Karpas-422 (cell line): Measurements from ENCODE around the gene USP13. TPM values are rescaled to one million over a fixed set of nuclear protein-coding genes. Genes with fewer than 3 reads are reported as not detected.
A peak's percentile ranks its signal among the peaks of the same experiment; 100 is the strongest.

ENCODE experiments used
- DNase-seq: peaks from one replicate; pipeline ENCODE4 v3.0.0-alpha.2; 2015
- H2AFZ ChIP-seq: fragments of 200-600 bp; sonication (generic); 2 replicates; pipeline ENCODE4 v1.6.1; 2014; ENCODE audit warnings: antibody characterized with exemption, low read length, mixed read lengths
- H3K27ac ChIP-seq: fragments of 200-600 bp; sonication (generic); 2 replicates; pipeline ENCODE4 v1.5.1; 2014; ENCODE audit warnings: mild to moderate bottlenecking, low read length, moderate library complexity
- H3K27me3 ChIP-seq: fragments of 200-600 bp; sonication (generic); 2 replicates; pipeline ENCODE4 v1.6.1; 2014; ENCODE audit warnings: low read length, mixed read lengths
- H3K36me3 ChIP-seq: fragments of 200-600 bp; sonication (generic); 2 replicates; pipeline ENCODE4 v1.6.1; 2014; ENCODE audit warnings: low read length, mixed read lengths; ENCODE audit not compliant: insufficient read depth
- H3K4me1 ChIP-seq: fragments of 200-600 bp; sonication (generic); 2 replicates; pipeline ENCODE4 v1.6.1; 2014; ENCODE audit warnings: mild to moderate bottlenecking, low read length, mixed read lengths
- H3K4me2 ChIP-seq: fragments of 200-600 bp; sonication (generic); 2 replicates; pipeline ENCODE4 v1.6.1; 2014; ENCODE audit warnings: low read length, low read depth, mild to moderate bottlenecking; ENCODE audit not compliant: poor library complexity, severe bottlenecking
- H3K4me3 ChIP-seq: fragments of 200-600 bp; sonication (generic); 2 replicates; pipeline ENCODE4 v1.5.1; 2014; ENCODE audit warnings: mild to moderate bottlenecking, antibody characterized with exemption, low read length, mixed read lengths
- H3K79me2 ChIP-seq: fragments of 200-600 bp; sonication (generic); 2 replicates; pipeline ENCODE4 v1.6.1; 2014; ENCODE audit warnings: mild to moderate bottlenecking, low read length, mixed read lengths
- H3K9ac ChIP-seq: fragments of 200-600 bp; sonication (generic); 2 replicates; pipeline ENCODE4 v1.6.0; 2014; ENCODE audit warnings: low read length
- H3K9me2 ChIP-seq: fragments of 200-600 bp; sonication (generic), shearing (Covaris generic); replicated peaks from 2 replicates; pipeline ENCODE4 v1.6.0; 2014; ENCODE audit warnings: mild to moderate bottlenecking, low read length, moderate library complexity; ENCODE audit not compliant: insufficient read depth
- H3K9me3 ChIP-seq: fragments of 300-700, 200-600 bp; sonication (generic); 2 replicates; pipeline ENCODE4 v1.6.1; 2014; ENCODE audit warnings: low read length, mixed read lengths
- H4K20me1 ChIP-seq: fragments of 200-600 bp; sonication (generic); 2 replicates; pipeline ENCODE4 v1.6.1; 2014; ENCODE audit warnings: mild to moderate bottlenecking, antibody characterized with exemption, low read length, low read depth; ENCODE audit not compliant: insufficient read depth
- total RNA-seq: library from RNA; depleted of rRNA; stranded (reverse); fragments of >200 nt; shearing (Covaris generic); gene quantifications from 2 replicates; pipeline ENCODE4 v1.2.3, GENCODE V29; 2014; ENCODE audit warnings: low replicate concordance

Gene USP13
- total RNA-seq, 1 experiment from 2014 or later: 22.1 TPM

DNA sequence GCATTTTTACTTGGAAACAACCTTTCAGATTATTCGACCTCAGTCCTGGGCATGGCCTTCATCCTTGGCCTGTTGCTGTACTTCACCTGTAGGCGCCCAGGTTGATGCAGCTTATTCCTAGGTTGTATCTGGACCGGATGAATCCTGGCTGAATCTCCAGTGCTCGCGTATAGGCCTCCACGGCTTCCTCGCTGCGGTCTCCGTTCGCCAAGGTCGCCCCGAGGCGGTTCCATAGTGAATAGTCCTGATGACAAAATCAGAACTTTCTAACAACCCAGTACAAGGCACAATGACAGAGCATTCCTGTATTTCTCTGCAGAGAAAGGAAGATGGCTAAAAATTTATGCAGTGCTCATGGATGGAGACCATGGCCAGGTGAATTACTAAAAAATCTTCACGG lies 154.7 kb downstream of the USP13 start:
- Histone ChIP-seq H3K4me3 (no peak overlapping the region), H2AFZ (no peak overlapping the region), H3K27ac (no peak overlapping the region), H3K9me2 (no peaks in the 10 kb centered on the region), H3K9me3 (no peaks in the 10 kb centered on the region), H3K4me1 (peaks cover 24% of the 10 kb centered on the region), H3K79me2 (no peaks in the 10 kb centered on the region), H3K27me3 (no peaks in the 10 kb centered on the region), H3K9ac (no peak overlapping the region), H4K20me1 (no peaks in the 10 kb centered on the region), H3K36me3 (no peaks in the 10 kb centered on the region), H3K4me2 (no peak overlapping the region)
- no peak for DNase-seq

DNA sequence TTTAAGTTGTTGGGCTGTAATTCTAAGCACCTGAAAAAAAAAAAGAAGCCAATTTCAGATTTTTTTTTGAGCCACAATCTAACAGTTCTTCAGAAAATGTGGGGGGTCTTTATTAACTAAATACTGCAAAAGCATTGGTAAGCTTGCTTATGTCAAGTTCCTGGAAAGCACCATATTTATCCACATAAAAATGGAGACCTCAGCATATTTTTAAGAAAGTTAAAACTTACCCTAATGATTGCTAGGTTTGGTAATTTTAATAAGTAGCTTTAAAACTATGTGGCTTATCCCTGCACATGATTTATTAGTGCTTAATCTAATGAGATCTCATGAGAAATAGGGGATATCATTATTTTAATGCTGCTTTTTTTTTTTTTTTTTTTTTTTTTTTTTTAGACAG lies 156.8 kb downstream of the USP13 start:
- H3K4me3 ChIP-seq: no peak overlapping the region
- H3K27me3 ChIP-seq: no peaks in the 10 kb centered on the region
- H3K4me1 ChIP-seq: peaks cover 11% of the 10 kb centered on the region
- H3K27ac ChIP-seq: no peak overlapping the region
- H3K36me3 ChIP-seq: no peaks in the 10 kb centered on the region
- H3K9me2 ChIP-seq: no peaks in the 10 kb centered on the region
- no peaks in the 10 kb centered on the region for H3K79me2 ChIP-seq
- no peak overlapping the region for H3K9ac ChIP-seq
- H2AFZ ChIP-seq: no peak overlapping the region
- H3K9me3 ChIP-seq: no peaks in the 10 kb centered on the region
- no peaks in the 10 kb centered on the region for H4K20me1 ChIP-seq
- no peak overlapping the region for H3K4me2 ChIP-seq
- no peak for DNase-seq

DNA sequence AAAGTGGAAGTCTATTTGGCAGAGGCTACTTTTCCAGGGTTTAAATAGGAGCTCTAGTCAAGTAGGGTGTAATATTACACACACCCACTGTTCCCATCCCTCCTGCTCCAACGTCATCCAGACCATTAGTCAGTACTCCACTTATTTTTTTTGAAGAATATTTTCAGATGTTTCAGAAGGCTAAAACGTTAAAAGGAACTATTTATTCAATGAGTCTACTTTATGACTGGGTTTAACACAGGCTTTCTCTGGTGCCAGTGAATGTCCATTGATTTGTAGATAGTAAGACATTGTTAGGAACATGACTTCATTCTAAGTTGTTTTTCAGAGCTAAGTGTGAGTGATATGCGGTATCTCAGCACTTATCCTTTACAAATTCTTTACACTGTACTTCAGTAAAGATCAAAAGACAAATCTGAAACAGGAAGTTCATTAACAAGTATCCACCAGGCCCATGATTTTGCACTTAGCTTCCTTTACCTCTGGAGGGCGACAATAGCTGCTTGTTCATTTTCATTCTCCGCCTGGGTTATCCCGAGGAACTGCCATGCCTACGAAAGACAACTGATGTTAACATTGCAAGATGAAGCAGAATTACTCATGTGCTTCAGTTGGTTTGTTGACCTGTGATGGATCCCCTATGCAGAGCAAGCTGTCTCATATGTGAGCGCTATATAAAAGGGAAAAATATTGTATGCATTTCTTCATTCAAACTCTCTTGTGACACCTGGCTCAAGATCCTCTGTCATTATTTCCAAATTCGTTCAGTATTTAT lies 158.7 kb downstream of the USP13 start:
- peak overlapping the region; percentile 17 for H3K4me2 ChIP-seq

DNA sequence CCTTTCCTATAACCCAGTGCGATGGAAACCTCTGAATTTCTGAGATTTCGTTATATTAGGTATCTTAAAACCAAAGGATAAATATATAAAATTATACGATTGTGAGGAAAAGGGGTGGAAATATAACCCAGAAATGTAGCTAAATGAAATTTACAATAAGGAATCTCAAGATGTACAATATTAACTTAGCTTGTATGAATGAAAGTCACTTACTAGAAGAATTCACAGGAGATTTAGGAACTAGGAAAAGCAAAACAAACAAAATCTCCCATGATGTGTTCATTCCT lies 159.2 kb downstream of the USP13 start:
- no peaks in the 10 kb centered on the region for H3K9me3 ChIP-seq
- H3K27me3 ChIP-seq: no peaks in the 10 kb centered on the region
- H3K9ac ChIP-seq: no peak overlapping the region
- H3K27ac ChIP-seq: no peak overlapping the region
- peak overlapping the region; percentile 17 for H3K4me2 ChIP-seq
- H3K79me2 ChIP-seq: no peaks in the 10 kb centered on the region
- no peak overlapping the region for H2AFZ ChIP-seq
- no peaks in the 10 kb centered on the region for H3K9me2 ChIP-seq
- peaks cover 11% of the 10 kb centered on the region for H3K4me1 ChIP-seq
- no peaks in the 10 kb centered on the region for H3K36me3 ChIP-seq
- DNase-seq: no peak
- no peak overlapping the region for H3K4me3 ChIP-seq
- no peaks in the 10 kb centered on the region for H4K20me1 ChIP-seq

More for the DNA sequence above, 158.7 kb downstream of the USP13 start:
- peak overlapping the region; percentile 44; the same call in 1 of the 2 replicates for H3K9ac ChIP-seq
- no peaks in the 10 kb centered on the region for H3K79me2 ChIP-seq
- peak; percentile 89 for DNase-seq
- no peak overlapping the region for H3K27ac ChIP-seq
- no peaks in the 10 kb centered on the region for H3K9me2 ChIP-seq
- peaks cover 11% of the 10 kb centered on the region for H3K4me1 ChIP-seq
- H2AFZ ChIP-seq: peak overlapping the region; percentile 95
- H3K27me3 ChIP-seq: no peaks in the 10 kb centered on the region
- H4K20me1 ChIP-seq: no peaks in the 10 kb centered on the region
- H3K4me3 ChIP-seq: no peak overlapping the region
- no peaks in the 10 kb centered on the region for H3K9me3 ChIP-seq
- H3K36me3 ChIP-seq: no peaks in the 10 kb centered on the region

DNA sequence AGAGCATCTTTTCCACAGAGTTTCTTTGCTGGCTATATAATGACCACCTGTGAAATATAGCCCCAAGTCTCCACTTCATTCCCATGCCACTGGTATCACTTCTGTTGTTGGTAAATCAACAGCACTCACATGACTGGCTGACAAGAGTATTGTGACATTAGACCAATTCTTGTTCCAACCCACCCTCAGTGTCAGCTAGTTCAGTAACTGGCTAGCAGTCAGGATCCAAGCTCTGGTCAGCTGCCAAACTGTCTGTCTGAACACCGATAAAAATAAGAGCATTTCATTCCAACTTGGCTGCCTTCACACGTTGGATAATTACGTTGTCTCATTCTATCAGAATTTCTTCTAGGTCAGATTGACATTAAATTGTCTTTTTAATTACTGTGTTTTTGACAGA lies 166.5 kb downstream of the USP13 start:
- no peaks in the 10 kb centered on the region for H3K4me1 ChIP-seq
- no peak for DNase-seq
- H3K27me3 ChIP-seq: no peaks in the 10 kb centered on the region

DNA sequence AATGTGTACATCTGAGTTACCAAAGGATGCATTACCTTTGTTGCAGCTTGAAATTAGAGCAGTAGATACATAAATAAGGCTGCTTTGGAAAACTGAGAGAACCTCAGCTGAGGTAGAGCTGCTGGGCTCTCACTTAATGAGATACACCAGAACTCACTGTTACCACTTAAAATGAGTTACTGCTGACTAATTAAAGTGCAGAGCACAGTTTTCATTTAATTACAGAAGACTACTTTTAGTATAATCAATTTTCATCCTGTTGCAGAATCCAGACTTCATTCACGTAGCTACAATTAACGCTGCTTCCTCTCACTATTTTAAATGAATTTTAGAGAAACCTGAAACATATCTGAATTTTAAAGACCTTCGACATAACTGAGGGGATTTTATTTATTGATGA lies 169.5 kb downstream of the USP13 start:
- H3K36me3 ChIP-seq: no peaks in the 10 kb centered on the region
- H3K4me3 ChIP-seq: no peak overlapping the region
- no peak for DNase-seq
- no peaks in the 10 kb centered on the region for H4K20me1 ChIP-seq
- no peaks in the 10 kb centered on the region for H3K4me1 ChIP-seq
- H3K9ac ChIP-seq: no peak overlapping the region
- no peaks in the 10 kb centered on the region for H3K9me2 ChIP-seq
- no peak overlapping the region for H3K4me2 ChIP-seq
- no peaks in the 10 kb centered on the region for H3K9me3 ChIP-seq
- no peak overlapping the region for H2AFZ ChIP-seq
- no peaks in the 10 kb centered on the region for H3K79me2 ChIP-seq
- H3K27me3 ChIP-seq: no peaks in the 10 kb centered on the region
- H3K27ac ChIP-seq: no peak overlapping the region

More for the DNA sequence above, 166.5 kb downstream of the USP13 start:
- Histone ChIP-seq H3K79me2 (no peaks in the 10 kb centered on the region), H2AFZ (no peak overlapping the region), H3K9ac (no peak overlapping the region), H3K9me3 (no peaks in the 10 kb centered on the region), H3K27ac (no peak overlapping the region), H4K20me1 (no peaks in the 10 kb centered on the region), H3K4me2 (no peak overlapping the region), H3K4me3 (no peak overlapping the region), H3K9me2 (no peaks in the 10 kb centered on the region), H3K36me3 (no peaks in the 10 kb centered on the region)

GRCh38 chr3:179825527-179826246 lies 172.8 kb downstream of the USP13 start:
- Histone ChIP-seq H3K4me3 (no peak overlapping the region), H4K20me1 (no peaks in the 10 kb centered on the region), H3K9ac (no peak overlapping the region), H3K79me2 (no peaks in the 10 kb centered on the region), H3K27me3 (no peaks in the 10 kb centered on the region), H2AFZ (no peak overlapping the region), H3K36me3 (no peaks in the 10 kb centered on the region), H3K27ac (no peak overlapping the region), H3K9me2 (no peaks in the 10 kb centered on the region), H3K9me3 (no peaks in the 10 kb centered on the region), H3K4me2 (no peak overlapping the region), H3K4me1 (peaks cover 3% of the 10 kb centered on the region; the same call in 1 of the 2 replicates)
- no peak for DNase-seq

- Histone ChIP-seq H3K36me3 (no peaks in the 10 kb centered on the region), H3K27me3 (no peaks in the 10 kb centered on the region), H2AFZ (no peak overlapping the region), H4K20me1 (no peaks in the 10 kb centered on the region), H3K4me1 (peaks cover 3% of the 10 kb centered on the region; the same call in 1 of the 2 replicates), H3K79me2 (no peaks in the 10 kb centered on the region), H3K4me2 (no peak overlapping the region), H3K27ac (no peak overlapping the region), H3K9me2 (no peaks in the 10 kb centered on the region), H3K9ac (no peak overlapping the region), H3K9me3 (no peaks in the 10 kb centered on the region), H3K4me3 (no peak overlapping the region)
- DNase-seq: no peak
These were observed 173.4 kb downstream of the USP13 start for GRCh38 chr3:179826247-179826637.
